Activated CD8-positive, alpha-beta T cell treated with anti-CD3 and anti-CD28 coated beads for 36 hours (primary cell): ENCODE results near the gene PSMC1. TPM values are rescaled to one million over a fixed set of nuclear protein-coding genes. Genes with fewer than 3 reads are reported as not detected.

Experiments
- ATAC-seq: fragments of 200-7000 bp; cut with Tn5 transposase; one replicate; pipeline ENCODE4 v1.10.0; 2021; ENCODE audit warnings: mild to moderate bottlenecking, moderate library complexity
- CTCF ChIA-PET: fragments of 350-600 bp; sonication (Branson Sonifier 250); formaldehyde crosslinking; loops from one replicate; lab custom pipeline; 2021; ENCODE audit warnings: antibody characterized with exemption; lab: Charles Lee
- POLR2A ChIA-PET: fragments of 350-600 bp; sonication (Branson Sonifier 250); formaldehyde crosslinking; loops from one replicate; lab custom pipeline; 2021; ENCODE audit warnings: antibody characterized with exemption; lab: Charles Lee
- DNase-seq: peaks from one replicate; pipeline ENCODE4 v3.0.0-alpha.2; 2020
- H3K27ac Mint-ChIP-seq: one replicate; pipeline ENCODE4 v1.8.0; 2021; ENCODE audit warnings: mild to moderate bottlenecking, mixed read lengths
- H3K27me3 Mint-ChIP-seq: one replicate; pipeline ENCODE4 v1.8.0; 2021; ENCODE audit warnings: mixed read lengths
- H3K36me3 Mint-ChIP-seq: one replicate; pipeline ENCODE4 v1.8.0; 2021; ENCODE audit warnings: low read depth, mixed read lengths
- H3K4me1 Mint-ChIP-seq: one replicate; pipeline ENCODE4 v1.8.0; 2021; ENCODE audit warnings: low read depth, mixed read lengths
- H3K4me3 Mint-ChIP-seq: one replicate; pipeline ENCODE4 v1.8.0; 2021; ENCODE audit warnings: mild to moderate bottlenecking, moderate library complexity, mixed read lengths
- H3K9me3 Mint-ChIP-seq: one replicate; pipeline ENCODE4 v1.8.0; 2021; ENCODE audit warnings: mixed read lengths
- intact Hi-C: fragments of 100-400 bp; cut with micrococcal nuclease; formaldehyde crosslinking; loops from one replicate; pipeline ENCODE4 v1.10.0; 2022
- total RNA-seq, 2 experiments: library from RNA; stranded (reverse); gene quantifications; one replicate each; pipeline ENCODE4 v1.2.3, GENCODE V29; 2021
- TF ChIP-seq, protein P1 (sequence below): fragments of 200-600 bp; IDR thresholded peaks from one replicate; pipeline ENCODE4 v1.8.0; 2022; ENCODE audit warnings: antibody characterized with exemption, mild to moderate bottlenecking

The PSMC1 gene
- total RNA-seq, 2 experiments from 2014 or later, result 101 to 105 TPM

DNA sequence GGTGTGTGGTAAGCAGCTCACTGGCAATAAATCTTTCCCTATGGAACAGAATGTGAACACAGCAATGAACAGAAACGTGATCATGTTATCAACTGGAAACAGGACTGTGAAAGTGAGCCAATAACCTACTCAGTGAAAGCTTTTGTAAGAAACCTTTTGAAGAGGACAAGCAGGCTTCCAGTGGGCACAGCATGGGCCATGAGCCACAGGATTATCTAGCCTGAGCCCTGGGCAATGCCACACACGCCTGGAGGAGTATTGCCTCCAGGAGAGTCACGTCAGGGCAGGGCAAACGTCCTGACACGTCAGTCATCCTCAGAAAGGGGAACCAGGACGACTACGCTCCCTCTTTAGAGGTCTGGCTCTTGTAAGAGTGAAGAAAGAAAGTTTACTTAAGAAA, 43.1 kb downstream of the PSMC1 start:
- peaks cover 11% of the 10 kb centered on the region for H3K36me3 Mint-ChIP-seq
- TF ChIP-seq, protein P1, sequence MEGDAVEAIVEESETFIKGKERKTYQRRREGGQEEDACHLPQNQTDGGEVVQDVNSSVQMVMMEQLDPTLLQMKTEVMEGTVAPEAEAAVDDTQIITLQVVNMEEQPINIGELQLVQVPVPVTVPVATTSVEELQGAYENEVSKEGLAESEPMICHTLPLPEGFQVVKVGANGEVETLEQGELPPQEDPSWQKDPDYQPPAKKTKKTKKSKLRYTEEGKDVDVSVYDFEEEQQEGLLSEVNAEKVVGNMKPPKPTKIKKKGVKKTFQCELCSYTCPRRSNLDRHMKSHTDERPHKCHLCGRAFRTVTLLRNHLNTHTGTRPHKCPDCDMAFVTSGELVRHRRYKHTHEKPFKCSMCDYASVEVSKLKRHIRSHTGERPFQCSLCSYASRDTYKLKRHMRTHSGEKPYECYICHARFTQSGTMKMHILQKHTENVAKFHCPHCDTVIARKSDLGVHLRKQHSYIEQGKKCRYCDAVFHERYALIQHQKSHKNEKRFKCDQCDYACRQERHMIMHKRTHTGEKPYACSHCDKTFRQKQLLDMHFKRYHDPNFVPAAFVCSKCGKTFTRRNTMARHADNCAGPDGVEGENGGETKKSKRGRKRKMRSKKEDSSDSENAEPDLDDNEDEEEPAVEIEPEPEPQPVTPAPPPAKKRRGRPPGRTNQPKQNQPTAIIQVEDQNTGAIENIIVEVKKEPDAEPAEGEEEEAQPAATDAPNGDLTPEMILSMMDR, result no peak
- H3K4me3 Mint-ChIP-seq, result no peak overlapping the region
- ATAC-seq (no peak), DNase-seq (no peak)
- no peaks in the 10 kb centered on the region for H3K9me3 Mint-ChIP-seq
- intact Hi-C loops, result no loop called here
- peaks cover 8% of the 10 kb centered on the region for H3K4me1 Mint-ChIP-seq
- CTCF ChIA-PET, result no interaction called here
- POLR2A ChIA-PET, result no interaction called here
- H3K27me3 Mint-ChIP-seq, result no peaks in the 10 kb centered on the region
- no peak overlapping the region for H3K27ac Mint-ChIP-seq

DNA sequence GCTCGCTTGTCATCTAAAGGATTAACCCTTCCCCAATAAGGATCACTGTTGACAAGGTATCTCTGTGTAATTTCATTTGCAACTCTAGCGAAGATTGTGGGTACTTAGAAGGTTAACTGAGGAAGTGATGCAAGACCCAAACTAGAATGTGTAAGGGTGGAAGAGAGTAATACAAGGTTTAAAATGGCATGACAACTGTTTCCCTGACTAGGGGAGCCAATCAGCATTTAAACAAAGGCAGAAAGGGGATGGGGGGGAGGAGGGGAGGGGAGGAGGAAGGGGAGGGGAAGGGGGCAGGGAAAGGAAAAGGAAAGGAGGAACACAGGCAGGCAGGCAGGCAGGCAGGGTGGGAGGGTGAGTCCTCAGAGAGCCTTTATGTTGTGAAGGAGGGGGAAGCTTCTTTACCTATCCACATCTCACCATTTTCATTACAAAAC, 44.3 kb downstream of the PSMC1 start:
- Mint-ChIP-seq H3K4me1 (peaks cover 8% of the 10 kb centered on the region), H3K4me3 (no peak overlapping the region), H3K36me3 (peaks cover 9% of the 10 kb centered on the region), H3K27ac (peak overlapping the region; percentile 78), H3K9me3 (no peaks in the 10 kb centered on the region), H3K27me3 (no peaks in the 10 kb centered on the region)
- no peak for DNase-seq
- ChIA-PET POLR2A (no interaction called here), CTCF (interaction anchor here (1.1 to 1.3 kb wide), 3 partner anchors 9 to 102 kb away, joined by 3 to 5 read pairs (median 3); no protein-coding TSS in a partner anchor)
- intact Hi-C loops, result no loop called here
- TF ChIP-seq, protein P1, result no peak
- peak; percentile 51 for ATAC-seq

DNA sequence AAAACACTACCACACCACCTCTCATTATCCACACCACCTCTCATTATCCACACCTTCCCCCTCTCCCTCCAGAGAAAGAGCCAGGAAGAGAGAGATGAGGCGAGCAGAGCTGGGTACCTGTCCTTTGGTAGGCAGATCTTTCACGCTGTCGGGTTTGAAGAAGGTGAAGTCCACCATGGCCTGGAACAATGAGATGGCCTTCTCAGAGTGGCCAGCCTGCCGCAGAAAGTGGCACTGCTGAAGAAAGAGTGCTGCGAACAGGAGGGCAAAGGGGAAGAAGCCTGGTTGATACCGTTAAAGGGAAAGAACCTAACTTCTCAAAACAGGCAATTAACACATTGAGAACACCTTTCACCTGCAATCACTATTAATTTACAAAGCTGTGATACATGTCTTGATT, 44.8 kb downstream of the PSMC1 start:
- peak overlapping the region; percentile 60 for H3K27ac Mint-ChIP-seq
- H3K27me3 Mint-ChIP-seq, result no peaks in the 10 kb centered on the region
- H3K36me3 Mint-ChIP-seq, result peaks cover 9% of the 10 kb centered on the region
- ATAC-seq, result no peak
- H3K4me1 Mint-ChIP-seq, result peaks cover 8% of the 10 kb centered on the region
- intact Hi-C loops, result no loop called here
- CTCF ChIA-PET, result interaction anchor here (0.8 to 1.3 kb wide), 14 partner anchors 9 to 457 kb away, joined by 3 to 15 read pairs (median 3); no protein-coding TSS in a partner anchor
- TF ChIP-seq, protein P1, result no peak
- POLR2A ChIA-PET, result interaction anchor here (1.0 to 1.5 kb wide), 2 partner anchors 14 to 82 kb away, joined by 3 read pairs; no protein-coding TSS in a partner anchor
- H3K9me3 Mint-ChIP-seq, result no peaks in the 10 kb centered on the region
- H3K4me3 Mint-ChIP-seq, result no peak overlapping the region
- no peak for DNase-seq

DNA sequence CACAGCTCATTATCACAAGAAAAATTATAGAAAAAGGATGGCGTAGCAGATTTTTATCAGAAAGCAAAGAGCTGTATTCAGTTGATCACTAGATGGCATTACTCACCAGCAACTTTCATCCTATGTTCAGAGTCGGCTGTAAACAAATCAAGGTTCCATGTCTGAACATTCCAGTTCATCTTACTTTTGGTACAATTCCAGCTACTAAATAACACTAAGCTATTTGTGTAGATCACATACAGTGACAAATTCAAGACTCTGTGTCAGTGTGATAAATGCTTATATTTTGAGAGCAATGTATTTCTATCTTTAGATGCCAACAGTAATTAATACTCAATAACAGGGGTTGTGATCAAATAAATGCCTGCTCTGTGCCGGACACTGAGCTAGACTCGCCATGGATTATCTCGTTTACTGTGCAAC, 45.3 kb downstream of the PSMC1 start:
- H3K4me3 Mint-ChIP-seq, result no peak overlapping the region
- H3K4me1 Mint-ChIP-seq, result peaks cover 8% of the 10 kb centered on the region
- H3K36me3 Mint-ChIP-seq, result peaks cover 9% of the 10 kb centered on the region
- CTCF ChIA-PET, result interaction anchor here (0.8 to 1.3 kb wide), 14 partner anchors 8 to 457 kb away, joined by 3 to 15 read pairs (median 4); no protein-coding TSS in a partner anchor
- H3K9me3 Mint-ChIP-seq, result no peaks in the 10 kb centered on the region
- H3K27me3 Mint-ChIP-seq, result no peaks in the 10 kb centered on the region
- ATAC-seq (no peak), DNase-seq (no peak)
- intact Hi-C loops, result no loop called here
- TF ChIP-seq, protein P1, result no peak
- H3K27ac Mint-ChIP-seq, result peak overlapping the region; percentile 5
- POLR2A ChIA-PET, result interaction anchor here (1.0 to 1.5 kb wide), 2 partner anchors 15 to 82 kb away, joined by 3 read pairs; no protein-coding TSS in a partner anchor

DNA sequence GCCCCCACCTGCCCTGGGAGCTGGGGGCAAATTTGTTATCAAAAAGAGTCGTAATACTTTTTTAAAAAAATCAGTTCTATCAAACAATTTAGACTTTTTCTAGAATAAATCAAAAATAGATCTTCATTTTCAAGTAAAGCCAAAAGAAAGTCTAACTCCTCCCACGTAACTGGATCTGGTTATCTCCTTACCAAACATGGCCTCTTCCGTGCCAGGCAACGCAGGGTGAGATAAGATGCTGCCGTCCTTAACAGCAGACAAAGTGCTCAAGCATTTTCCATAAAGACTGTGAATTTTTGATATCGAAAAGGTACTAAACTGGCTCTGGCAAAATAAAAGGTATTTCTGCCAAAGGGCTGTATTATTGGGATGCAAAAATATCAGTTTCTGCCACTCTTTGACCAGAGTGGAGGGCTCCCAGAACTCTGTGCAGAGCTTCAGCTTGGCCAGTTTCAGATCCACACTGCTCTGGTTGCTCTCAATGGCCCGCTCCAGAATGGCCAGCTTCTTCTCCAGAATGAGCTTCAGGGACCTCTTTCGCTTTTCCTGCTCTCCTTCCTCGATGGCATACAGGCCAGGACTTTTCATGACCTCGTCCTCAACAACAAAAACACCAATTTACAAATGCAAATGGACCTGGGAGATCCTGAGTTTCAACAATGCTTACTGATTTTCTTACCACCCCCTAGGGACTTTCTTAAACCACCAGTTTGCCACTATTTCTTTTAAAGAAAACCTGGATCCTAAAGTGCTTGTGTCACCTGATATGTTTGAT, 46.4 kb downstream of the PSMC1 start:
- Mint-ChIP-seq H3K27ac (peak overlapping the region; percentile 12), H3K36me3 (peaks cover 10% of the 10 kb centered on the region), H3K27me3 (no peaks in the 10 kb centered on the region), H3K4me3 (no peak overlapping the region), H3K9me3 (no peaks in the 10 kb centered on the region), H3K4me1 (peaks cover 8% of the 10 kb centered on the region)
- CTCF ChIA-PET, result interaction anchor here (1.2 to 1.5 kb wide), 2 partner anchors 11 to 455 kb away, joined by 3 to 4 read pairs; no protein-coding TSS in a partner anchor
- no peak for ATAC-seq
- POLR2A ChIA-PET, result interaction anchor here (1.5 kb wide), 1 partner anchor 16 kb away, joined by 3 read pairs; no protein-coding TSS in a partner anchor
- DNase-seq, result no peak
- TF ChIP-seq, protein P1, result no peak
- intact Hi-C loops, result no loop called here
